ENCODE measurements around the gene KCNQ5. TPM values are rescaled to one million over a fixed set of nuclear protein-coding genes. Genes with fewer than 3 reads are reported as not detected.

Gene KCNQ5
- total and polyA plus RNA-seq, 10 of the 15 experiments (the other 5 are each of a cell fraction or from before 2014, with no cell fraction given): 0.60 to 16.2 (median 3.2) TPM

DNA sequence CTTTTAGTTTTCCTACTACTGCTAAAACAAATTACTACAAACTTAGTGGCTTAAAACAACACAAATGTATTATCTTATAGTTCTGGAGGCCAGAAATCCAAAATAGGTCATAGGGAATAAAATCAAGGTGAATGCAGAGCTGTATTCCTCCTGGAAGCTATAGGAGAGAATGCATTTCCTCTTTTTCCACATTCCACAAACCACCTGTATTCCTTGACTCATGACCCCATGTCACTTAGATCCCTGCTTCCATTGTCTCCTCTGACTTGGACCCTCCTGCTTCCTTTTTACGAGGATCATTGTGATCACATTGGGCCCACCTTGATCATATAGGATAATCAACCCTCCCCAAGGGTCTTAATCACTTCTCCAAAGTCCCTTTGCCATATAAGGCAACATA, 200.8 kb downstream of the KCNQ5 start (continued):
- TF ChIP-seq BACH1 (IDR thresholded peaks at IDR 0.05; ENCODE audit: borderline replicate concordance) (no peak), JUNB (IDR thresholded peaks at IDR 0.05) (no peak), TBL1XR1 (IDR thresholded peaks at IDR 0.05; ENCODE audit: low read depth, low read length) (no peak), CEBPB (IDR thresholded peaks at IDR 0.05; ENCODE audit: borderline replicate concordance in 1 of 2, low read depth in 2 of 2, low read length in 2 of 2) (no peak), CREB1 (IDR thresholded peaks at IDR 0.05; ENCODE audit: low read depth) (no peak)

DNA sequence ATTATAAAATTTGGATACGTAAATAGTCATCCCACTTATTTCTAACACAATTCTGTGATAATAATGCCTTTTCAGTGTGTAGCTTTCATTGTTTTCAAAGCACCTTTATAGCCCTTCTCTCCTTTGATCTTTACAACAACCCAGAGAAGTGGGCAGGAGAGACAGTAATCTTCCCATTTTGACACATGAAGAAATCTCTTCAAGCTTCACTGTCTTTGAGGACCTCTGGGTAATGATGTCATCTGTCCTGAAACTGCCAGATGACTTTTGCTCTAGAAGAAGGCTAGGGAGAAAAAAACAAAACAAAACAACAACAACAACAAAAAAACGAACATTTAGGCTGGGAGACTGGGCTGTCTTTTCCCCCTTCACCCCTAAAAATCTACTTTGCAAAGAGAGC, 203.0 kb downstream of the KCNQ5 start:
- BruUV-seq (replicated peaks): no TSS peak
- Histone ChIP-seq H3K4me2 (ENCODE audit: control insufficient read depth, insufficient read depth) (peak overlapping the region; percentile 19; the same call in 1 of the 2 replicates), H3K36me3 (ENCODE audit: control insufficient read depth in 2 of 2, insufficient read depth in 2 of 2, low read length in 1 of 2) (no peaks in the 10 kb centered on the region), H3K4me3 (no peak overlapping the region), H3K9me3 (replicated peaks; ENCODE audit: control insufficient read depth, insufficient read depth, low read length) (no peaks in the 10 kb centered on the region; the same call in 2 of the 3 replicates), H3K4me1 (ENCODE audit: control insufficient read depth, insufficient read depth, low read length) (peaks cover 11% of the 10 kb centered on the region), H2AFZ (ENCODE audit: control insufficient read depth, low read depth, low read length) (no peak overlapping the region), H3K27me3 (replicated peaks in 1 of 2; ENCODE audit: control insufficient read depth in 2 of 2, insufficient read depth in 2 of 2, low read length in 1 of 2) (no peaks in the 10 kb centered on the region), H3K79me2 (ENCODE audit: control insufficient read depth, insufficient read depth, low read length) (peaks cover 1% of the 10 kb centered on the region), H4K20me1 (ENCODE audit: control insufficient read depth, insufficient read depth) (no peaks in the 10 kb centered on the region), H3K27ac (ENCODE audit: control insufficient read depth, insufficient read depth) (no peak overlapping the region), H3K9ac (ENCODE audit: control insufficient read depth, insufficient read depth, low read length) (no peak overlapping the region)
- peak; percentile 3 for DNase-seq (ENCODE audit: low read depth, low spot score)
- in situ Hi-C loops (cut with MboI): no loop called here
- SMC1A ChIA-PET (ENCODE audit: uncharacterized antibody, unreplicated experiment): interaction anchor here (1.4 kb wide), 1 partner anchor 136 kb away, joined by 3 read pairs; no protein-coding TSS in a partner anchor
- intact Hi-C loops (cut with micrococcal nuclease; ENCODE audit: unreplicated experiment): no loop called here
- RAD21 ChIA-PET (ENCODE audit: unreplicated experiment): no interaction called here
- WGBS (ENCODE audit: insufficient coverage, insufficient replicate concordance, low lambda C conversion rate, missing lambda C conversion rate): 50% methylated on average over 2 of the region's 2 CpGs
- peak; percentile 69 for FAIRE-seq
- peak; percentile 86 for ATAC-seq
- POLR2A ChIA-PET: no interaction called here
- CTCF ChIA-PET: interaction anchor here (1.7 kb wide), 1 partner anchor 209 kb away, joined by 7 read pairs; no protein-coding TSS in a partner anchor
- TF ChIP-seq CBX3 (IDR thresholded peaks at IDR 0.05; ENCODE audit: borderline replicate concordance, low read depth) (no peak), RUNX3 (IDR thresholded peaks at IDR 0.05; ENCODE audit: low read length) (peak; percentile 23; the same call in 1 of the 2 replicates), DPF2 (IDR thresholded peaks at IDR 0.05) (no peak), BACH1 (IDR thresholded peaks at IDR 0.05; ENCODE audit: borderline replicate concordance) (no peak), ZZZ3 (IDR thresholded peaks at IDR 0.05; ENCODE audit: control insufficient read depth, insufficient read length, low read depth) (no peak), NRF1 (conservative IDR thresholded peaks at IDR 0.05; ENCODE audit: low read depth, low read length) (no peak), FOXM1 (IDR thresholded peaks at IDR 0.05; ENCODE audit: low read depth, low read length) (peak; percentile 26; the same call in 1 of the 2 replicates), JUND (IDR thresholded peaks at IDR 0.05; ENCODE audit: low read depth, low read length) (no peak), NFYB (IDR thresholded peaks at IDR 0.05; ENCODE audit: insufficient read depth, low read depth, low read length) (no peak), BRCA1 (IDR thresholded peaks at IDR 0.05; ENCODE audit: low read depth, low read length) (no peak), NFIC (IDR thresholded peaks at IDR 0.05; ENCODE audit: low read depth, low read length) (peak; percentile 47; the same call in 1 of the 2 replicates), ASH2L (IDR thresholded peaks at IDR 0.05; ENCODE audit: borderline replicate concordance, low read depth) (no peak), BHLHE40 (IDR thresholded peaks at IDR 0.05; ENCODE audit: borderline replicate concordance in 1 of 2, low read depth in 2 of 2, low read length in 1 of 2) (no peak), ATF7 (IDR thresholded peaks at IDR 0.05; ENCODE audit: low read depth) (peak; percentile 95), TCF3 (IDR thresholded peaks at IDR 0.05; ENCODE audit: borderline replicate concordance, insufficient read depth, low read depth, low read length) (no peak)
- TF ChIP-seq, protein P1, sequence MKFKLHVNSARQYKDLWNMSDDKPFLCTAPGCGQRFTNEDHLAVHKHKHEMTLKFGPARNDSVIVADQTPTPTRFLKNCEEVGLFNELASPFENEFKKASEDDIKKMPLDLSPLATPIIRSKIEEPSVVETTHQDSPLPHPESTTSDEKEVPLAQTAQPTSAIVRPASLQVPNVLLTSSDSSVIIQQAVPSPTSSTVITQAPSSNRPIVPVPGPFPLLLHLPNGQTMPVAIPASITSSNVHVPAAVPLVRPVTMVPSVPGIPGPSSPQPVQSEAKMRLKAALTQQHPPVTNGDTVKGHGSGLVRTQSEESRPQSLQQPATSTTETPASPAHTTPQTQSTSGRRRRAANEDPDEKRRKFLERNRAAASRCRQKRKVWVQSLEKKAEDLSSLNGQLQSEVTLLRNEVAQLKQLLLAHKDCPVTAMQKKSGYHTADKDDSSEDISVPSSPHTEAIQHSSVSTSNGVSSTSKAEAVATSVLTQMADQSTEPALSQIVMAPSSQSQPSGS (IDR thresholded peaks at IDR 0.05; ENCODE audit: low read length): peak; percentile 92
- TF ChIP-seq, protein P2, sequence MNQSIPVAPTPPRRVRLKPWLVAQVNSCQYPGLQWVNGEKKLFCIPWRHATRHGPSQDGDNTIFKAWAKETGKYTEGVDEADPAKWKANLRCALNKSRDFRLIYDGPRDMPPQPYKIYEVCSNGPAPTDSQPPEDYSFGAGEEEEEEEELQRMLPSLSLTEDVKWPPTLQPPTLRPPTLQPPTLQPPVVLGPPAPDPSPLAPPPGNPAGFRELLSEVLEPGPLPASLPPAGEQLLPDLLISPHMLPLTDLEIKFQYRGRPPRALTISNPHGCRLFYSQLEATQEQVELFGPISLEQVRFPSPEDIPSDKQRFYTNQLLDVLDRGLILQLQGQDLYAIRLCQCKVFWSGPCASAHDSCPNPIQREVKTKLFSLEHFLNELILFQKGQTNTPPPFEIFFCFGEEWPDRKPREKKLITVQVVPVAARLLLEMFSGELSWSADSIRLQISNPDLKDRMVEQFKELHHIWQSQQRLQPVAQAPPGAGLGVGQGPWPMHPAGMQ (IDR thresholded peaks at IDR 0.05; ENCODE audit: borderline replicate concordance): no peak

Data from GM12878 (cell line).